Lung microvascular endothelial cell (primary cell): Measurements from ENCODE around the gene PHACTR1. TPM values are rescaled to one million over a fixed set of nuclear protein-coding genes. Genes with fewer than 3 reads are reported as not detected.

ENCODE experiments used
- DNase-seq, 2 donors: peaks; one replicate each; pipeline versions ENCODE4 v3.0.0 to v3.0.0-alpha.2; 2010; ENCODE audit warnings: low read depth in 2 of 2
- total RNA-seq: library from RNA; depleted of rRNA; stranded (reverse); fragments of >200 nt; gene quantifications from 2 replicates; pipeline ENCODE4 v1.2.1, GENCODE V29; 2014

The PHACTR1 gene
- total RNA-seq, 1 donor from 2014 or later, result 0.40 TPM

- DNase-seq, result no peak
Observed at GRCh38 chr6:12802440-12802839, 85.9 kb downstream of the PHACTR1 start.

GRCh38 chr6:12803486-12803885 lies 86.9 kb downstream of the PHACTR1 start:
- no peak for DNase-seq

GRCh38 chr6:12804952-12805645 lies 88.5 kb downstream of the PHACTR1 start:
- no peak for DNase-seq

- no peak for DNase-seq
Observed at GRCh38 chr6:12806136-12806535, 89.6 kb downstream of the PHACTR1 start.

- DNase-seq, result no peak
Observed at GRCh38 chr6:12806796-12807195, 90.2 kb downstream of the PHACTR1 start.

- no peak for DNase-seq
Observed at GRCh38 chr6:12811519-12811918, 95.0 kb downstream of the PHACTR1 start.

GRCh38 chr6:12813321-12813720 lies 96.8 kb downstream of the PHACTR1 start:
- DNase-seq, result no peak

- no peak for DNase-seq
Observed at GRCh38 chr6:12814015-12814414, 97.4 kb downstream of the PHACTR1 start.

- no peak for DNase-seq
Observed at GRCh38 chr6:12815089-12815488, 98.5 kb downstream of the PHACTR1 start.

GRCh38 chr6:12815884-12816600 lies 99.5 kb downstream of the PHACTR1 start:
- no peak for DNase-seq

GRCh38 chr6:12818324-12818723 lies 101.8 kb downstream of the PHACTR1 start:
- no peak for DNase-seq

GRCh38 chr6:12823847-12824246 lies 107.3 kb downstream of the PHACTR1 start:
- DNase-seq, result no peak

- DNase-seq, result no peak
Observed at GRCh38 chr6:12826584-12826983, 110.0 kb downstream of the PHACTR1 start.

- DNase-seq, result no peak
Observed at GRCh38 chr6:12827921-12828320, 111.4 kb downstream of the PHACTR1 start.

GRCh38 chr6:12832226-12832735 lies 115.7 kb downstream of the PHACTR1 start:
- DNase-seq, result no peak

GRCh38 chr6:12836009-12836408 lies 119.4 kb downstream of the PHACTR1 start:
- no peak for DNase-seq

- no peak for DNase-seq
Observed at GRCh38 chr6:12841619-12842018, 125.1 kb downstream of the PHACTR1 start.

GRCh38 chr6:12842114-12842513 lies 125.5 kb downstream of the PHACTR1 start:
- no peak for DNase-seq

- DNase-seq, result no peak
Observed at GRCh38 chr6:12842658-12843057, 126.1 kb downstream of the PHACTR1 start.

- peak; percentile 36 to 40 for DNase-seq
Observed at GRCh38 chr6:12844284-12845223, 128.0 kb downstream of the PHACTR1 start.

GRCh38 chr6:12845224-12846004 lies 128.8 kb downstream of the PHACTR1 start:
- DNase-seq, result no peak
